D721Med (cell line): Measurements from ENCODE around the gene SPOCK1.

Source experiments
- DNase-seq: peaks from one replicate; pipeline ENCODE4 v3.0.0; 2011; ENCODE audit warnings: low spot score; ENCODE audit not compliant: insufficient read length
- FAIRE-seq: peaks from 2 replicates; lab custom pipeline; 2011; peaks lifted over from hg19 to GRCh38; lab: Jason Lieb, UNC
- TF ChIP-seq, protein P1 (sequence below): IDR thresholded peaks from 2 replicates; pipeline ENCODE4 v1.5.1; 2012; ENCODE audit warnings: mild to moderate bottlenecking, control low read depth; ENCODE audit not compliant: insufficient read depth; ENCODE audit errors: missing control alignments

The SPOCK1 gene

DNA sequence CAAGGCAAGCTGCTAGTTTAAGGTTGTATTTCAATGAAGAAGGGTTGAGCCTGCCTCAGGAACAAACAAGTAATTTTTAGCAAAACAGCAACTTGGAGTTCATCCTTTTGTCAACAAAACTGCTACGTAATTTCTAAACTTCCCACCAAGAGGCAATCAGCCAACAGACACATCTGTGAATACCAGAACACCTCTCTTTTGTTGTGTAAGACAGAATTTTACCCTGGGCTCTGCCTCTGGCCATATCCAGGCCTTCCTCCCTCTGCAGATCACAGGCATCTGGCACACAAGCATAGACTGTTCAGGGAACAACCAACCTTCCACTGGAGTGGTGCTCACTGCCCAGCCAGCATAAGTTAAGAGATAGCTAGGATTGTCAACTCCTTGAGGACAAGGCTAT is 409.0 kb downstream of the SPOCK1 start:
- FAIRE-seq (no peak), DNase-seq (no peak)
- TF ChIP-seq, protein P1, sequence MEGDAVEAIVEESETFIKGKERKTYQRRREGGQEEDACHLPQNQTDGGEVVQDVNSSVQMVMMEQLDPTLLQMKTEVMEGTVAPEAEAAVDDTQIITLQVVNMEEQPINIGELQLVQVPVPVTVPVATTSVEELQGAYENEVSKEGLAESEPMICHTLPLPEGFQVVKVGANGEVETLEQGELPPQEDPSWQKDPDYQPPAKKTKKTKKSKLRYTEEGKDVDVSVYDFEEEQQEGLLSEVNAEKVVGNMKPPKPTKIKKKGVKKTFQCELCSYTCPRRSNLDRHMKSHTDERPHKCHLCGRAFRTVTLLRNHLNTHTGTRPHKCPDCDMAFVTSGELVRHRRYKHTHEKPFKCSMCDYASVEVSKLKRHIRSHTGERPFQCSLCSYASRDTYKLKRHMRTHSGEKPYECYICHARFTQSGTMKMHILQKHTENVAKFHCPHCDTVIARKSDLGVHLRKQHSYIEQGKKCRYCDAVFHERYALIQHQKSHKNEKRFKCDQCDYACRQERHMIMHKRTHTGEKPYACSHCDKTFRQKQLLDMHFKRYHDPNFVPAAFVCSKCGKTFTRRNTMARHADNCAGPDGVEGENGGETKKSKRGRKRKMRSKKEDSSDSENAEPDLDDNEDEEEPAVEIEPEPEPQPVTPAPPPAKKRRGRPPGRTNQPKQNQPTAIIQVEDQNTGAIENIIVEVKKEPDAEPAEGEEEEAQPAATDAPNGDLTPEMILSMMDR: no peak

DNA sequence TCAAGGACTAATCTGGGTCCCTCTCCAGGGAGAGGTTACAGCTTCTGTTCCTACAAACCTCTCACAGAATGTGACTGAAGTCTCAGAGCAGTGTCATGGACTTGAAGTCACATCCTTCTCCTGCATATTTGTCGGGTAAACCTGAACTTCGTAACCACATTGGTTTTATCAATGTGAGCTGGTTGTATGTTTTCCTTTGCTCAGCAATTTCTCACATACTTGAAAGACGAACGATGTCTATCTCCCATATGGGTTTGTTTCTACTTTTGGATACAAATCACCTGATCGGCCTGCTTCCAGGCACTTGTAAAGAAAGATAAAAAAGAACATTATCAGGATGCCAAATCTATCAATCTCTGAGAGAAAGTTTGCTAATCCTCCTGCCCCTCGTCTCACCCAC is 411.0 kb downstream of the SPOCK1 start:
- DNase-seq (no peak), FAIRE-seq (no peak)
- TF ChIP-seq, protein P1: no peak

DNA sequence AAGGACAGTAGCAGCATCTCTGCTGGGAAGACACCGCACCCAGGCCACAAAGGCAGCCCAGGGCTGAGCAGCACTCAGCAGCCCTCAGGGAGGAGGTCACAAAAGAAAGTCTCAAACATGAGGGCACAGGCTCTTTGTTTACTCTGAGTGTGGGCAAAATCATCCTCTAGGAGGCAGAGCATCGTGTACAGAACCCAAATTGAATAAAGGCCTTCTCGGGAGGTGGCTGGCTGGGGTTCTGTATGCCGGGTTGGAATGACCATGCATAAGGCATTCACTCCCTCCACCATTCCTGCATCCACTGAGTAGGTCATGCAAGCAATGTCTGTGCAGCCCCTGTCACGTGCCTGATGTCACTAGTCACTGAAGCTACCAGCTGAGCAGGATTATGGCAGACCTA is 412.8 kb downstream of the SPOCK1 start:
- no peak for DNase-seq
- FAIRE-seq: no peak
- TF ChIP-seq, protein P1: no peak

DNA sequence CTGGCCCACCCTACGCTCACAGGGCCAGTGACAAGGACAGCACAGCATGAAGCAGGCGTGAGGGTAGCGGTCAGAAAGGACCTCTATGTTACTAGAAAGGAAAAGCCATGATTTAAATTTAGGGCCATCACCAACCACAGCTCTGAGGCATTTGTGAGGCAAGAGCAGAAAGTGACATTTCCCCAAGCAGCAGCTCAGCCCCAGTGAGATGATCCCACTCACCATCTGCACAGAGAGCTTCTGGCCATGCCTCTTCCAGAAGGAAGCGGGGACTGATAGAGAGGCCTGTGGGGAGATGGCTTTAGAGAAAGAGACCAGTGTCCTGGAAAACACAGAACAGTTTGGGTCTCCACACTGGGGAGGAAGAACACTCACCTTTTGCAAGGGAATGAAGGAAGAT is 413.9 kb downstream of the SPOCK1 start:
- DNase-seq (no peak), FAIRE-seq (no peak)
- TF ChIP-seq, protein P1: no peak

DNA sequence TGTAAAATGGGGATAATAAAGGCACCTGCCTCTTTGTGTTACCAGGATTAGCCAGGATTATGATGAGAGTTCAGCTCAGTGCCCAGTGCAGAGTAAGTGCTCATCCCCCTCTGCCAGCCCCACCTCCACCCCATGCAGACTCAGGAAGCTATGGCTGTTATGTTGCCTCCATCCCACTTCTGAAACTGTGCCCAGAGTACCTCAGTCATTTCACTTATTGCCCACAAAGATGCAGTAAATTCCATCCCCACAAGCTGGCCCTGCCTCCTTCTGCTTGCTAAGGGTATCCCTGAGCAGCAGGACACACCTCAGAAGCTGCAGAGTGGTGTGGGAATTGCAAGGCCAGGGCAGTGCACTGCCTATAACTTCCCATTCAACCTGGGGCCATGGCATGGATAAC is 415.1 kb downstream of the SPOCK1 start:
- TF ChIP-seq, protein P1: no peak
- DNase-seq: no peak
- FAIRE-seq: no peak

DNA sequence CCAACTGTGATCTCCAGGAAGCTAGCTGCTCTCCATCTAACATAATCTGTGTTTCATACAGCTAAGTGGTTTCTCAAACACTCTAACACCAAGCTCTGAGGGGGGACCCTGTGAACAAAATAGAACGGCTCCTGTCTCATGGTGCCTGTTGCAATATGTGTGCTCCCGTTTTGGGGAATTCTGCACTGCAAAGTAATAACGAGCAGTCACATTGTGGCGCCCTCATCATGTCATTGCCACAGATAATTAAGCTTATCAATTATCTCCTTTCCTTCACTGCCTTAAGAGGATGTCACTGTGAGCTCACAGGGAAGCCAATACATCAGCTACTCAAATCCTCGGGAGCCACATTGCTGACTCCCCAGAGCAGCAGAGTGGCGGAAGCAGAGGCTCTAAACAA is 416.2 kb downstream of the SPOCK1 start:
- DNase-seq (no peak), FAIRE-seq (no peak)
- TF ChIP-seq, protein P1: no peak

DNA sequence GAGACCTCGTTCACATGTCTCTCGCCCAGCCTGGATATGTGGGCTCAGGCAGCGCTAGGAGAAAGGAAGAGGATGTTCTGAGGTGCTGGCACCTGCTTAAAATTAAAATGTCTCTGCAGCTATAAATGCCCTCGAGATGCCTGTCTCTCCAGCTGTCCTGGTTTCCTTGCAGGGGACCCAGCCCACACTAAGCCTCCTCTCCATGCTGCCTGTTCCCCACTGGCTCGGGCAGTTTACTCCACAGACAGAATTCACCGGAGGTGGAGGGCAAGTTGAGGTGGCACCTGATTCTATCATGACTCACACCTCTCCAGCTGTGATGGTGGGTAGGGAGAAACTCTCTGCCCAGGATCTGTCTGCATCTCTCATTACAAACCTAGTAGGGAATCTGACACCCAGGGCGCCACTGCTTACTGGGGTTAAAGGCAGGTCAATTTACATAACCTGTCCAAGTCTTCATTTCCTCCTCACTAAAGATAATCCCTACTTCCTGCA is 420.9 kb downstream of the SPOCK1 start:
- DNase-seq (no peak), FAIRE-seq (no peak)
- TF ChIP-seq, protein P1: no peak
